Effector CD4-positive, alpha-beta T cell (primary cell): Measurements from ENCODE around the gene AGMO.
"Not testable (repeated sequence)": the region's sequence is repeated elsewhere in the genome, so short reads cannot be mapped to it uniquely, and the experiment has no call there.

Experiments
- DNase-seq: peaks from one replicate; pipeline ENCODE4 v3.0.0-alpha.2; 2020

Gene AGMO

GRCh38 chr7:15306296-15306695 is 255.5 kb downstream of the AGMO start:
- DNase-seq: no peak

GRCh38 chr7:15305002-15305600 is 256.7 kb downstream of the AGMO start:
- DNase-seq: no peak

- DNase-seq: no peak
Observed at GRCh38 chr7:15303357-15303756, 258.5 kb downstream of the AGMO start.

DNA sequence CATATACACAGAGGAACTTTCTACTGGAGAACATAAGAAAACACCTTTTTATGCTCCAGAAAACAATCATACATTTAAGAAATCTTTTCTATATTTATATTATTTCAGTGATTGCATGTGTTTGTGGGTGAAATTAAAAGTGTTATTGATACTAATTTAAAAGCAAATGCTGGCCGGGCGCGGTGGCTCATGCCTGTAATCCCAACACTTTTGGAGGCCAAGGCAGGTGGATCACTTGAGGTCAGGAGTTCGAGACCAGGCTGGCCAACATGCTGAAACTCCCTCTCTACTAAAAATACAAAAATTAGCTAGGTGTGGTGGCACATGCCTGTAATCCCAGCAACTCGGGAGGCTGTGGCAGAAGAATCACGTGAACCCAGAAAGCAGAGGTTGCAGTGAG is 260.8 kb downstream of the AGMO start:
- DNase-seq: not testable (repeated sequence)

- DNase-seq: no peak
Observed at GRCh38 chr7:15292138-15292537, 269.7 kb downstream of the AGMO start.

DNA sequence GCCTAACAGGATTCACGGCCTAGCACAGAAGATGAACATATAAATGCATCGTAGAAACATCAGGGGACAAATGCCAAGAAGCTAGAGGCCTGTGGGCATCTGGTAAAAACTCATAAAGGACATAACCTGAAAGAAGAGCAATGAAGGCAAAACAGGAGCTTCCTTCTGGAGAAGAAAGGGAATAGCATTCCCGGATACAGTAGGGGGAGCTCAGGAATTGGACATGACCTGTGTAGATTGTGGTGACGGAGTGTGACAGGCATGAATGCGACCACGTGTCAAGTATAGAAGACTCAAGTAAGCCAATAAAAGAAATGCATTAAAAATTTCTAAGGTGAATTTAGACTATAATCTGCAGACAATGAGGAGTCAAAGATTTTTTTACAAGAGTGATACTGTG is 270.1 kb downstream of the AGMO start:
- DNase-seq: no peak

DNA sequence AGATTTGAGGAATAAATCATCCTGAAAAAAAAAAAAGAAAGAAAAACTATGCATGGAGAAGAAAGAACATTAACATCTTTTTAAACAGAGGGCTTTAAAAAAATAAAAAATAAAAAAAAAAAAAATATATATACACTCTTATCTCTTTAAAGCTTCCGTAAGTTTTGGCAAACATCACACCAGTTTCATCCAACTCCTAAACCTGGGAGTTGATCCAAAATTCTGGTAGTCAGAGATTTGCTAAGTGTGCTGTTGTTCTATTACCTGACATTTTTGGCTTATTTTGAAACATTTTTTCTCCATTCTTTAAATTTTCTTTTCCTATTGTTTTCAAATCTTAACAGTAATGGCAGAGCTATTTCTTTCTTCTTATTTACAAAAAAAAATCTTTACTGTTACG is 273.1 kb downstream of the AGMO start:
- DNase-seq: no peak

GRCh38 chr7:15284396-15284795 is 277.4 kb downstream of the AGMO start:
- DNase-seq: no peak

GRCh38 chr7:15280078-15280733 is 281.6 kb downstream of the AGMO start:
- DNase-seq: no peak

DNA sequence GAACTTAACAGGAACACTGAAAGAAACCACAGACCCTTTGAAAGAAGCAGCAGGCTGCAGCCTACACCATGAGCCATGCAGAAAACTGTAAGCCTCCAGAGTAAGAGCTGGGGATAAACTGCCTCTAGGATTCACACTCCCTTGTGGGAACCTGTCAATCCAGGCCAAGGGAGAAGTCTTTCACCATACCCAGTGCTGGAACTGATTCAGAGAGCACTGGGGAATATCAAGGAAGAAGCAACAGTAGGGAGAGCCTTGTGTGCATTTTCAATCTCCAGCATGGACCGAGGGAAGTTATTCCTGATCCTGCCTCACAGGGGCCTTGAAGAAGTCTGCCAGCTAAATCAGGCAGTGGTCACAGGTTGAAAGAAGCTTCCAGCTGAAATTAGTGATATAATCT is 282.2 kb downstream of the AGMO start:
- DNase-seq: no peak

- DNase-seq: no peak
Observed at GRCh38 chr7:15257689-15258088, 304.1 kb downstream of the AGMO start.

GRCh38 chr7:15252181-15252580 is 309.6 kb downstream of the AGMO start:
- DNase-seq: no peak

- no peak for DNase-seq
Observed at GRCh38 chr7:15248514-15248913, 313.3 kb downstream of the AGMO start.

- DNase-seq: no peak
Observed at GRCh38 chr7:15245831-15246230, 316.0 kb downstream of the AGMO start.

GRCh38 chr7:15239801-15240200 is 322.0 kb downstream of the AGMO start:
- DNase-seq: no peak

DNA sequence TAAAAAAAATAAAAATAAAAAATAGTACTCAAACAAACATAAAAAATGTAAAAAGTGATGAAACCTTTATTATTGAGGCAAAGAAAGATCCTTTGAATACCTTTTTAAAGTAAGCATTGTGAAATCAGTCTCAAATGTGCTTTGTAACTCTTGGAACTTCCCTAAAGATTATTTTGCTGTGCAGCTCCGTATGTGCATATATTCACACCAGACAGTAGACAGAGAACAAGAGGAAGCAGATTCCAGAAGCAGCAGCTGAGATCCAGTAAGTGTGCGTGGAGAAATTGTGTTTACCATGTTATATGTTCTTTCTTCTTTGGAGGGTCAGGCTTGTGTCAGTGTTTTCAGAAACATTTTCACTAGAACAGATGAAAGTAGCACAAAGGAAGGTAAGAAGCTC is 324.9 kb downstream of the AGMO start:
- DNase-seq: no peak

GRCh38 chr7:15234431-15234830 is 327.4 kb downstream of the AGMO start:
- no peak for DNase-seq

GRCh38 chr7:15228831-15229230 is 333.0 kb downstream of the AGMO start:
- no peak for DNase-seq

- no peak for DNase-seq
Observed at GRCh38 chr7:15225981-15226380, 335.8 kb downstream of the AGMO start.

DNA sequence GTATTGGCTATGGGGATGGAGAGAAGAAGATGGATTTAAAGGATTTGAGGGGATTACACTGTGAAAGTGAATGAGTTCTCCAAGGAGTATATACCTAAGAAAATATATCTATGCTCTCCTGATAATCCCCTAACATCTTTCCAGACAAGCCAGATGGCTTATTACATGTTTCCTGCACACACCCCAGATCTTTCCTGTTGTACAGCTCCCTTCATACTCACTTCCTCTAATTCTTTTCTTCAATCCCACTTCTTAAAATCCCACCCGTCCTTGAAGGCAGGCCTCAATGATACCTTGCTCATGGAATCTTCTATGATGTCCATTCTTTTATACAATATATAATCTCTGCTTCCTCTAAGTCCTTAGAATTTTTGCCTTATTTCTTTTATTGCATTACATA is 342.1 kb downstream of the AGMO start:
- DNase-seq: no peak

GRCh38 chr7:15218261-15218660 is 343.6 kb downstream of the AGMO start:
- DNase-seq: no peak

GRCh38 chr7:15215616-15216015 is 346.2 kb downstream of the AGMO start:
- DNase-seq: no peak

- DNase-seq: no peak
Observed at GRCh38 chr7:15214976-15215375, 346.8 kb downstream of the AGMO start.

DNA sequence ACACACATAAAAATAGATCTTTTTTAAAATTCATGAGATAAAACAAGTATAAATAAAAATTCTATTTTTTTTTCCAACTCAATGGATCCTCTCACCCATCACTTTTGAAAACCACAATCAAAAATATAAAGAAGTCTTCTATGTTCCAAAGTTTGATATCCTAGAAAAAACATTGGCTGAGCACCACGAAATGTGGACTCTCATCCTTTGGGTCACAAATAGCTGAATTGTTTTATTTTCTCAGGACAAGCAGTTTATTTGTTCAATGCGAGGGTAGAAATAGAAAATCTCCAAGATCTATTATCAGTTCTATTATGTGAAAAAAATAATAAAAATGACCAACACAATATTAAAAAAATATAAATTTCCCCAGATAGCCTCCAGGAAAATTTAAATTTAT is 348.7 kb downstream of the AGMO start:
- no peak for DNase-seq

DNA sequence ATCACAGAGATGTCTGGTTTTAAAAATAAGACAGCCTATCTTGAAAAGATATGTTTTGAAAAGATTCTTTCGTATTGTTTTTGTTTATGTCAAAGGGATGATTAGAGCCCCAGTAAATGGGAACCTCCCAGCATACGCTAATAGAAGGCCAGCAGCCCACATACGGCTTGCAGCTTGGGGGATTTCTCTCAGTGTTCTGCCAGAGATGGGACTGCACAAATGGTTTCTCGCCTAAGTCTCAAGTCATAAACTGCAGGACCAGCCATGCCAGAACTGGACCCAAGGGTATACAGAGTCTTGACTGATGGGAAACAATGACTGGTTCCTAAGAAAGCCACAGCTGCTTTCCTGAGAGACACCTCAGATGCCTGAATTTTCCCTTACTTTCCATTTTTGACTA is 352.4 kb downstream of the AGMO start:
- DNase-seq: no peak
